ENCODE results near the gene BORCS8.

GRCh38 chr19:19145281-19145680 is 46.7 kb downstream of the BORCS8 start:
- TF ChIP-seq CTCF (conservative IDR thresholded peaks at IDR 0.05; ENCODE audit: low read length) = no peak
- TF ChIP-seq EZH2phosphoT487 (IDR thresholded peaks at IDR 0.05; ENCODE audit: borderline replicate concordance) = no peak
